GM12872 (cell line): ENCODE measurements around the gene MRLN.
A peak's percentile ranks its signal among the peaks of the same experiment; 100 is the strongest.

Experiments
- TF ChIP-seq, protein P1 (sequence below): IDR thresholded peaks from 3 replicates; pipeline ENCODE4 v1.5.1; 2011; ENCODE audit warnings: low read depth, mild to moderate bottlenecking, low read length, moderate library complexity; ENCODE audit not compliant: insufficient read depth

Gene MRLN

DNA sequence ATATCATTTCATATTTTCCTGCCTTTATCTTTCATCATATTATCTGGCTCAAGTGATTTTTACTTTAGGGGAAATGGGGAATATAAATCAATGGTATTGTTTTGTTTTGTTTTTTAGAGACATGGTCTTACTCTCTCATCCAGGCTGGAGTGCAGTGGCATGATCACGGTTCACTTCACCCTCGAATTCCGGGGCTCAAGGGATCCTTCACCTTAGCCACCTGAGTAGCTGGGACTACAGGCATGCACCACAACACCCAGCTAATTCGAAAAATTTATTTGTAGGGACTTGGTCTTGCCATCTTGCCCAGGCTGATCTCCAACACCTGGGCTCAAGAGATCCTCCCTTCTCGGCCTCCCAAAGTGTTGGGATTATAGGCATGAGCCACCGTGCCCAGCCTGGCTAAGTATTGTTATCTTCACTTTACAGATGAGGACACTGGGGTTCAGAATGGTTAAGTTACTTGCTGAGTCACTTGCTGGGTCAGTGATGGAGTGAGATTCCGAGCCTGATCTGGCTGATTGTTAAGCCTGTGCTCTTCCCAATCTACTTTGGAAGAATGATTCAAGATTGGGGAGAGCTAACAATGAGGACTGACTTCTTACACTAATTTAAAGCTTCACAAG, 39.9 kb downstream of the MRLN start:
- TF ChIP-seq, protein P1, sequence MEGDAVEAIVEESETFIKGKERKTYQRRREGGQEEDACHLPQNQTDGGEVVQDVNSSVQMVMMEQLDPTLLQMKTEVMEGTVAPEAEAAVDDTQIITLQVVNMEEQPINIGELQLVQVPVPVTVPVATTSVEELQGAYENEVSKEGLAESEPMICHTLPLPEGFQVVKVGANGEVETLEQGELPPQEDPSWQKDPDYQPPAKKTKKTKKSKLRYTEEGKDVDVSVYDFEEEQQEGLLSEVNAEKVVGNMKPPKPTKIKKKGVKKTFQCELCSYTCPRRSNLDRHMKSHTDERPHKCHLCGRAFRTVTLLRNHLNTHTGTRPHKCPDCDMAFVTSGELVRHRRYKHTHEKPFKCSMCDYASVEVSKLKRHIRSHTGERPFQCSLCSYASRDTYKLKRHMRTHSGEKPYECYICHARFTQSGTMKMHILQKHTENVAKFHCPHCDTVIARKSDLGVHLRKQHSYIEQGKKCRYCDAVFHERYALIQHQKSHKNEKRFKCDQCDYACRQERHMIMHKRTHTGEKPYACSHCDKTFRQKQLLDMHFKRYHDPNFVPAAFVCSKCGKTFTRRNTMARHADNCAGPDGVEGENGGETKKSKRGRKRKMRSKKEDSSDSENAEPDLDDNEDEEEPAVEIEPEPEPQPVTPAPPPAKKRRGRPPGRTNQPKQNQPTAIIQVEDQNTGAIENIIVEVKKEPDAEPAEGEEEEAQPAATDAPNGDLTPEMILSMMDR = no peak

- TF ChIP-seq, protein P1 = no peak
Measured at GRCh38 chr10:59711871-59712494, 41.3 kb downstream of the MRLN start.

GRCh38 chr10:59709395-59710125, 43.7 kb downstream of the MRLN start, which contains the start of gene SLC16A9:
Gene SLC16A9 (minus strand): TSS chr10:59709850. CDS start chr10:59684291, 25,559 bp downstream.
- TF ChIP-seq, protein P1 = peak; percentile 28; the same call in 1 of the 3 replicates

- TF ChIP-seq, protein P1 = no peak
Measured at GRCh38 chr10:59708816-59709394, 44.4 kb downstream of the MRLN start.

- TF ChIP-seq, protein P1 = no peak
Measured at GRCh38 chr10:59706851-59707797, 46.1 kb downstream of the MRLN start.

DNA sequence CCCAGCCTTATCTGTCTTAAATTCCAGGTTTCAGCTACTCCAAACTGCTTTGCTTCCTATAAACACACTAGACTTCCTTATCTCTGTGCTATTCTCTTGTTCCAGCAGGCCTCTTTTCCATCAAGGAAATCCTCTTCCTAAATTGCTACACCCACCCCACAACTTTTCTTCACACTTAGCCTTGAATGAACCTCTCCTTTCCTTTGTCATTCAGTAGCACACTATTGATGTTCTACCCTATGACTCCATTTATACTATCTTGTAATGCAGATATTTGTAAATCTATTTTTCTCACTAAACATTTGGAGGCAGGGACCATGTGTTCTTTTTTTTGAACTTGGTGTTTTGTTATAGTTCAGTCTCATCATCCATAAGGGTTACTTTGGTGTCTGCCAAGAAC, 47.3 kb downstream of the MRLN start:
- TF ChIP-seq, protein P1 = no peak
